Trophoblast cell (in vitro differentiated cells and primary cell): ENCODE data around the gene GPD1.
"Not testable (repeated sequence)": the region's sequence is repeated elsewhere in the genome, so short reads cannot be mapped to it uniquely, and the experiment has no call there.

Experiments
- DNase-seq, 2 donors: peaks; one replicate each; pipeline ENCODE4 v3.0.0-alpha.2; 2016
- H2AFZ ChIP-seq: 2 replicates; pipeline ENCODE4 v1.6.1; 2013; ENCODE audit warnings: low read length, moderate library complexity, mild to moderate bottlenecking; ENCODE audit not compliant: insufficient read depth, poor library complexity
- H2AK5ac ChIP-seq: 2 replicates; pipeline ENCODE4 v1.6.1; 2013; ENCODE audit warnings: mild to moderate bottlenecking, low read length
- H2BK120ac ChIP-seq: 2 replicates; pipeline ENCODE4 v1.6.1; 2013; ENCODE audit warnings: low read length, mild to moderate bottlenecking, moderate library complexity; ENCODE audit not compliant: insufficient read depth, poor library complexity
- H2BK12ac ChIP-seq: 2 replicates; pipeline ENCODE4 v1.6.1; 2013; ENCODE audit warnings: mild to moderate bottlenecking, low read length, moderate library complexity
- H2BK5ac ChIP-seq: 2 replicates; pipeline ENCODE4 v1.6.1; 2013; ENCODE audit warnings: low read length, low read depth, moderate library complexity, mild to moderate bottlenecking; ENCODE audit not compliant: poor library complexity
- H3K14ac ChIP-seq: 2 replicates; pipeline ENCODE4 v1.6.1; 2013; ENCODE audit warnings: mild to moderate bottlenecking, low read length
- H3K18ac ChIP-seq: 2 replicates; pipeline ENCODE4 v1.6.1; 2013; ENCODE audit warnings: mild to moderate bottlenecking, low read length
- H3K23ac ChIP-seq: 2 replicates; pipeline ENCODE4 v1.6.1; 2013; ENCODE audit warnings: low read length
- H3K27ac ChIP-seq: 2 replicates; pipeline ENCODE4 v1.5.1; 2013; ENCODE audit warnings: low read depth, mild to moderate bottlenecking, inconsistent platforms, low read length, moderate library complexity
- H3K27me3 ChIP-seq: 2 replicates; pipeline ENCODE4 v1.6.1; 2013; ENCODE audit warnings: inconsistent platforms, mild to moderate bottlenecking, low read length, moderate library complexity; ENCODE audit not compliant: insufficient read depth
- H3K36me3 ChIP-seq, 2 experiments: 1 replicate in 1 of 2; 2 replicates in 1 of 2; pipeline ENCODE4 v1.6.1; 2013; ENCODE audit warnings: low read length in 2 of 2, mild to moderate bottlenecking in 2 of 2, moderate library complexity in 1 of 2; ENCODE audit not compliant: insufficient read depth in 2 of 2, control insufficient read depth in 1 of 2
- H3K4ac ChIP-seq: 2 replicates; pipeline ENCODE4 v1.6.1; 2013; ENCODE audit warnings: low read depth, mild to moderate bottlenecking, low read length, moderate library complexity
- H3K4me1 ChIP-seq, 2 experiments: 1 replicate in 1 of 2; 2 replicates in 1 of 2; pipeline ENCODE4 v1.6.1; 2013; ENCODE audit warnings: low read length in 2 of 2, mild to moderate bottlenecking in 2 of 2, moderate library complexity in 1 of 2; ENCODE audit not compliant: insufficient read depth in 2 of 2, control insufficient read depth in 1 of 2
- H3K4me2 ChIP-seq: 2 replicates; pipeline ENCODE4 v1.6.1; 2013; ENCODE audit warnings: inconsistent platforms, mild to moderate bottlenecking, low read length, moderate library complexity
- H3K4me3 ChIP-seq: 2 replicates; pipeline ENCODE4 v1.5.1; 2013; ENCODE audit warnings: mild to moderate bottlenecking, low read depth, low read length, inconsistent platforms
- H3K79me1 ChIP-seq: one replicate; pipeline ENCODE4 v1.6.1; 2013; ENCODE audit warnings: low read length
- H3K79me2 ChIP-seq: 2 replicates; pipeline ENCODE4 v1.6.1; 2013; ENCODE audit warnings: low read length, mild to moderate bottlenecking; ENCODE audit not compliant: control insufficient read depth, insufficient read depth, poor library complexity
- H3K9ac ChIP-seq: 2 replicates; pipeline ENCODE4 v1.6.1; 2013; ENCODE audit warnings: mild to moderate bottlenecking, low read length
- H3K9me3 ChIP-seq: 2 replicates; pipeline ENCODE4 v1.6.1; 2013; ENCODE audit warnings: low read depth, mild to moderate bottlenecking, control low read depth, inconsistent platforms, low read length; ENCODE audit not compliant: insufficient read depth
- H4K12ac ChIP-seq: 2 replicates; pipeline ENCODE4 v1.6.1; 2013; ENCODE audit warnings: low read depth, mild to moderate bottlenecking, low read length, moderate library complexity
- H4K8ac ChIP-seq: 2 replicates; pipeline ENCODE4 v1.6.1; 2013; ENCODE audit warnings: low read depth, mild to moderate bottlenecking, low read length, moderate library complexity
- H4K91ac ChIP-seq: one replicate; pipeline ENCODE4 v1.6.1; 2013; ENCODE audit warnings: low read depth, mild to moderate bottlenecking, low read length, moderate library complexity
- WGBS: extraction: QIAGEN DNeasy Blood & Tissue Kit; methylation state at CpG from one replicate; pipeline ENCODE4 v1.1.7; 2013; ENCODE audit warnings: missing lambda C conversion rate; ENCODE audit not compliant: insufficient read length, insufficient coverage; ENCODE audit errors: extremely low coverage; 5-methylcytosine and 5-hydroxymethylcytosine counted together

GPD1 gene

GRCh38 chr12:50147281-50147680 lies 43.5 kb downstream of the GPD1 start:
- Histone ChIP-seq H3K4me2 (no peak overlapping the region), H4K12ac (no peak overlapping the region), H2BK12ac (no peak overlapping the region), H3K18ac (no peak overlapping the region), H4K8ac (no peak overlapping the region), H2BK120ac (no peak overlapping the region), H3K4me1 (peaks cover 0 to 3% of the 10 kb centered on the region in 2 experiments), H3K79me1 (no peaks in the 10 kb centered on the region), H2AK5ac (no peak overlapping the region), H3K4ac (no peak overlapping the region), H3K4me3 (no peak overlapping the region), H3K36me3 (peaks cover 0 to under 1% of the 10 kb centered on the region in 2 experiments), H3K79me2 (no peaks in the 10 kb centered on the region), H3K27ac (no peak overlapping the region), H3K23ac (no peak overlapping the region), H4K91ac (no peak overlapping the region), H3K9ac (no peak overlapping the region), H2AFZ (no peak overlapping the region), H3K14ac (no peak overlapping the region), H3K27me3 (no peaks in the 10 kb centered on the region), H3K9me3 (no peaks in the 10 kb centered on the region), H2BK5ac (no peak overlapping the region)
- WGBS: no CpG with 5 or more reads among the region's 4 CpGs
- DNase-seq: no peak

DNA sequence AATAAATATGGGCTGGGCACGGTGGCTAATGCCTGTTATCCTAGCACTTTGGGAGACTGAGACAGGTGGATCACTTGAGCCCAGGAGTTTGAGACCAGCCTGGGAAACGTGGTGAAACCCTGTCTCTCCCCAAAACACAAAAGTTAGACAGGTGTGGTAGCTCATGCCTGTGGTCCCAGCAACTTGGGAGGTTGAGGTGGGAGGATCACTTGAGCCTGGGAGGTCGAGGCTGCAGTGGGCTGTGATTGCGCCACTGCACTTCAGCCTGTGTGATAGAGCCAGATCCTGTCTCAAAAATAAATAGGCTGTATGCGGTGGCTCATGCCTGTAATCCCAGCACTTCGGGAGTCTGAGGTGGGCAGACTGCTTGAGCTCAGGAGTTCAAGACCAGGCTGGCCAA lies 44.2 kb downstream of the GPD1 start:
- H2BK120ac ChIP-seq: not testable (repeated sequence)

GRCh38 chr12:50149311-50149710 lies 45.5 kb downstream of the GPD1 start:
- Histone ChIP-seq H2AK5ac (no peak overlapping the region), H4K12ac (no peak overlapping the region), H3K27ac (no peak overlapping the region), H3K36me3 (no peaks in the 10 kb centered on the region), H3K4me2 (no peak overlapping the region), H4K8ac (no peak overlapping the region), H3K79me1 (no peaks in the 10 kb centered on the region), H3K4me1 (no peaks in the 10 kb centered on the region), H2BK5ac (no peak overlapping the region), H2BK12ac (no peak overlapping the region), H3K4ac (no peak overlapping the region), H3K14ac (no peak overlapping the region), H4K91ac (no peak overlapping the region), H3K18ac (no peak overlapping the region), H3K9ac (no peak overlapping the region), H3K23ac (no peak overlapping the region), H2BK120ac (no peak overlapping the region), H2AFZ (no peak overlapping the region), H3K79me2 (no peaks in the 10 kb centered on the region), H3K27me3 (no peaks in the 10 kb centered on the region), H3K4me3 (no peak overlapping the region), H3K9me3 (no peaks in the 10 kb centered on the region)
- no peak for DNase-seq
- no CpG with 5 or more reads among the region's 3 CpGs for WGBS

More for the DNA sequence above, 44.2 kb downstream of the GPD1 start:
- not testable (repeated sequence) for H3K79me2 ChIP-seq, H4K91ac ChIP-seq, DNase-seq, H2AFZ ChIP-seq, H3K27ac ChIP-seq, H3K18ac ChIP-seq, H3K4ac ChIP-seq, H2BK12ac ChIP-seq, H4K8ac ChIP-seq, H3K9me3 ChIP-seq, H2BK5ac ChIP-seq, H3K4me1 ChIP-seq, H3K36me3 ChIP-seq, H3K79me1 ChIP-seq, H3K9ac ChIP-seq, H3K14ac ChIP-seq, H3K4me2 ChIP-seq, H3K23ac ChIP-seq, H2AK5ac ChIP-seq, H4K12ac ChIP-seq, H3K27me3 ChIP-seq, H3K4me3 ChIP-seq
- WGBS: no CpG with 5 or more reads among the region's 6 CpGs

DNA sequence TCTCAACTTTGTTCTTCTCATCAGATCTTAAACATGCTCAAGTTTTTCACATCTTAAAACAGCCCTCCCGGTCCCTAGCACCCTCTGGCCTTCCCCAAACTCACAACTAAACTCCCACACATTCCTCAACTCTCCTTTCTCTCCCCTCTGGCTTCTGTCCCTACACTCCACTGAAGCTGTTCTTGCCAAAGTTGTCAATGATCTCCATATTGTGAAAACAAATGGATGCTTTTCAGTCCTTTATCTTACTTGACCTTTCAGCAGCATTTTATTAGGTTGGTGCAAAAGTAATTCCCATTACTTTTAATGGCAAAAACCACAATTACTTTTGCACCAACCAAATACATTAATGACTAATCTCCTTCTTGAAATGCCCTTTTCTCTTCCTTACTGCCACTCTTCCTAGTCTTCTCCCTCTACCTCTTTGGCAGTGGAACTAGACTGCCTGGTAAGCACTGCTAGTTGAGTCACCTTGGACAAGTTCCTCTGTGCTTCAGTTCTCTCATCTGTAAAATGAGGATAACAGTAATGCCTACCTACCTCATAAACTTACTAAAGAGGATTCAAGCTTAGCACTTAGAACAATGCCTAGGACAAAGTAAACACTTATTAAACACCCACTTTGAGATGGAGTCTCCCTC lies 47.4 kb downstream of the GPD1 start:
- 100% methylated on average over 1 of the region's 1 CpG for WGBS
- Histone ChIP-seq H2BK120ac (no peak overlapping the region), H3K9me3 (no peaks in the 10 kb centered on the region), H2AK5ac (no peak overlapping the region), H3K23ac (no peak overlapping the region), H3K4me2 (no peak overlapping the region), H3K9ac (no peak overlapping the region), H2BK5ac (no peak overlapping the region), H2BK12ac (no peak overlapping the region), H3K4ac (no peak overlapping the region), H4K8ac (no peak overlapping the region), H3K36me3 (no peaks in the 10 kb centered on the region), H3K4me3 (no peak overlapping the region), H3K4me1 (no peaks in the 10 kb centered on the region), H3K79me1 (no peaks in the 10 kb centered on the region), H3K79me2 (no peaks in the 10 kb centered on the region), H3K18ac (no peak overlapping the region), H3K27ac (no peak overlapping the region), H4K12ac (no peak overlapping the region), H3K14ac (no peak overlapping the region), H2AFZ (no peak overlapping the region), H3K27me3 (no peaks in the 10 kb centered on the region), H4K91ac (no peak overlapping the region)
- DNase-seq: no peak
